NB4 (cell line): Measurements from ENCODE around the gene CBX4.

Source experiments
- DNase-seq: peaks from one replicate; pipeline ENCODE4 v3.0.0; 2010; ENCODE audit warnings: low read depth
- H3K4me3 ChIP-seq: one replicate; pipeline ENCODE4 v1.5.1; 2011; ENCODE audit warnings: mild to moderate bottlenecking, low read depth, low read length, moderate library complexity
- CTCF ChIP-seq: IDR thresholded peaks from one replicate; pipeline ENCODE4 v1.5.1; 2012; ENCODE audit warnings: low read depth, low read length
- MAX ChIP-seq: IDR thresholded peaks from 2 replicates; pipeline ENCODE4 v1.6.1; 2011; ENCODE audit warnings: low read depth, low read length
- MYC ChIP-seq: IDR thresholded peaks from 2 replicates; pipeline ENCODE4 v1.6.1; 2011; ENCODE audit warnings: low read depth, low read length
- POLR2A ChIP-seq: IDR thresholded peaks from 2 replicates; pipeline ENCODE4 v1.6.1; 2011; ENCODE audit warnings: mild to moderate bottlenecking; ENCODE audit not compliant: insufficient read length; ENCODE audit errors: extremely low read depth

Gene CBX4

GRCh38 chr17:79870540-79870939 lies 31.3 kb upstream of the CBX4 start:
- TF ChIP-seq CTCF: no peak
- no peak for TF ChIP-seq POLR2A
- no peak for TF ChIP-seq MAX
- TF ChIP-seq MYC: no peak
- no peak for DNase-seq
- H3K4me3 ChIP-seq: no peak overlapping the region

GRCh38 chr17:79866791-79867518 lies 27.7 kb upstream of the CBX4 start:
- no peak for DNase-seq
- TF ChIP-seq CTCF (no peak), POLR2A (no peak), MYC (no peak), MAX (no peak)
- H3K4me3 ChIP-seq: no peak overlapping the region

DNA sequence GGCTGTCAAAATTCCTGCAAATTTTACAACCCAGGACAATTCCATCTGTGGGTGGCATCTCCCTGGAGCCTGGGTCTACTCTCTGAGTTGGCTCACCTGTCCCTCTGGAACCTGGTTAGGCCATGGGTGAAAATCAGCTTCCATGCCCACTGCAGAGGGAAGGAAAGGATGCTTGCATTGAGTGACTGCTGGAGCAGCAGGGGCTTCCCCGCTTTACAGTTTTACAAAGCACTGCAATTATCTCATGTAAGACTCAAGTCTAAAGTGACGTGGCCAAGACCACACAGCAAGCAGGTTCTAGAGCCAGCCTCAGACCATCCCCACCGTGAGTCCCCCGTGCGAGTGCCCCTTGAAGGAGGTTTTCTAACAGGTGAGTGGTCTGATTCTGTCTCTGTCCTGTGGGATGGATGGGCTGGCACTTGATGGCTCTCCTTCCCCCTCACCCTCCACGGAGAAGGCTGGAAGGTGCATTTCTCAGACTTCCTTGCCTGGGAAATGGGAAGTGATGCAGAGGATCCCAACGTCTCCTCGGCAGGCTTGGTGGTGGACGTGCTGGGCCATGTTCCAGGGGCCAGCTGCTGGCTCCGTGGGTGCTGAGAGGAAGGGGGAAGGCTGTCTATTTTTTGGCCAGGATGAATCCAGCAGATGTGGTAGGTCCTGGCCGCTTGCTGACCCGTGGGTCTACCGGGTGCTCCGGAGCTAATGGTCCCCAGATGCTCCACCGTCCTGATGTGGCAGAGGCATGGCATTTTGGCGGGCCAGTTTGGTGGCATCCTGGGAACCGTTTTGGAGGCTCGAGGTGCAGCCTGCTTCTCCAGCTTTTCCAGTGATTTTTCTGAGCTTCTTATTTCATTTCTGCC lies 26.3 kb upstream of the CBX4 start:
- DNase-seq: no peak
- no peak overlapping the region for H3K4me3 ChIP-seq
- no peak for TF ChIP-seq MYC
- no peak for TF ChIP-seq CTCF
- no peak for TF ChIP-seq MAX
- no peak for TF ChIP-seq POLR2A

- DNase-seq: no peak
- TF ChIP-seq MYC: no peak
- TF ChIP-seq CTCF: no peak
- TF ChIP-seq MAX: no peak
- no peak for TF ChIP-seq POLR2A
- H3K4me3 ChIP-seq: no peak overlapping the region
These were observed 25.5 kb upstream of the CBX4 start for GRCh38 chr17:79864617-79865250.

- no peak overlapping the region for H3K4me3 ChIP-seq
- no peak for TF ChIP-seq POLR2A
- no peak for TF ChIP-seq MAX
- TF ChIP-seq MYC: no peak
- TF ChIP-seq CTCF: no peak
- DNase-seq: no peak
These were observed 24.9 kb upstream of the CBX4 start for GRCh38 chr17:79864147-79864546.
